Activated CD4-positive, CD25-positive, alpha-beta regulatory T cell treated with anti-CD3 and anti-CD28 coated beads, Interleukin-2, amount 50 U/mL, for 72 hours (primary cell): ENCODE data around the gene GATD1.

ENCODE experiments used
- DNase-seq: peaks from one replicate; pipeline ENCODE4 v3.0.0; 2021

The GATD1 gene

GRCh38 chr11:777288-778255 lies at the start of gene GATD1:
TSS of gene GATD1 (minus strand) at chr11:777487. CDS start at chr11:777462, 25 bp downstream.
- DNase-seq = peak; percentile 99

- no peak for DNase-seq
Observed at GRCh38 chr11:826836-827145, 49.5 kb upstream of the GATD1 start.

- DNase-seq = no peak
Observed at GRCh38 chr11:826227-826621, 48.9 kb upstream of the GATD1 start.

GRCh38 chr11:825366-826226 lies 48.3 kb upstream of the GATD1 start:
- DNase-seq = no peak

GRCh38 chr11:824942-825341 lies 47.7 kb upstream of the GATD1 start:
- DNase-seq = no peak

- DNase-seq = no peak
Observed at GRCh38 chr11:824292-824880, 47.1 kb upstream of the GATD1 start.

GRCh38 chr11:823441-824291 lies 46.4 kb upstream of the GATD1 start:
- DNase-seq = no peak

GRCh38 chr11:821512-822371 lies 44.5 kb upstream of the GATD1 start:
- DNase-seq = no peak

GRCh38 chr11:820655-821511 lies 43.6 kb upstream of the GATD1 start:
- DNase-seq = no peak

GRCh38 chr11:819943-820649 lies 42.8 kb upstream of the GATD1 start:
- peak; percentile 91 for DNase-seq

GRCh38 chr11:819129-819931 lies 42.0 kb upstream of the GATD1 start:
- DNase-seq = peak; percentile 93

GRCh38 chr11:818396-819128 lies 41.3 kb upstream of the GATD1 start, which contains the start of gene PNPLA2:
TSS of gene PNPLA2 (plus strand) at chr11:818914. CDS start at chr11:819719, 805 bp downstream.
- DNase-seq = no peak

- DNase-seq = no peak
Observed at GRCh38 chr11:816433-816779, 39.1 kb upstream of the GATD1 start.

GRCh38 chr11:815675-816432 lies 38.6 kb upstream of the GATD1 start:
- no peak for DNase-seq

- no peak for DNase-seq
Observed at GRCh38 chr11:813456-814096, 36.3 kb upstream of the GATD1 start.

- no peak for DNase-seq
Observed at GRCh38 chr11:813072-813455, 35.8 kb upstream of the GATD1 start.

- DNase-seq = no peak
Observed at GRCh38 chr11:812390-812789, 35.1 kb upstream of the GATD1 start.
